ENCODE measurements around the gene ZNF485. TPM values are rescaled to one million over a fixed set of nuclear protein-coding genes. Genes with fewer than 3 reads are reported as not detected.
"Not testable (repeated sequence)": the region's sequence is repeated elsewhere in the genome, so short reads cannot be mapped to it uniquely, and the experiment has no call there.

The ZNF485 gene
- polyA plus RNA-seq, 4 donors: 0.81 to 8.0 (median 1.9) TPM

DNA sequence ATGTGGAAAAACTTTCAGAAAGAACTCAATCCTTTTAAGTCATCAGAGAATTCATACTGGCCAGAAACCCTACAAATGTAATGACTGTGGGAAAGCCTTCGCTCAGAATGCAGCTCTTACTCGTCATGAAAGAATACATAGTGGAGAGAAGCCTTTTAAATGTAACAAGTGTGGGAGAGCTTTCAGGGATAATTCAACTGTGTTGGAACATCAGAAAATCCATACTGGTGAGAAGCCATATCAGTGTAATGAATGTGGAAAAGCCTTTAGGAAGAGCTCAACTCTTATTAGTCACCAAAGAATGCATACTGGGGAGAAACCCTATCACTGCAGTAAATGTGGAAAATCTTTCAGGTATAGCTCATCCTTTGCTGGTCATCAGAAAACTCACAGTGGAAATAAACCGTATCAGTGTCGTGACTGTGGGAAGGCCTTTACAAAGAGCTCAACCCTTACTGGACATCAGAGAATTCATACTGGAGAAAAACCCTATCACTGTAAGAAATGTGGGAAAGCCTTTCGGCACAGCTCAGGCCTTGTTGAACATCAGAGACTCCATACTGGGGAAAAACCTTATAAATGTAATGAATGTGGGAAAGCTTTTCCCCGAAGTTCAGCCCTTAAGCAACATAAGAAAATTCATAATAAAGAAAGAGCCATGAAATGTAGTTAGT is 10.6 kb downstream of the ZNF485 start:
- DNase-seq (no peak), FAIRE-seq (no peak)
- peaks cover 0 to 44% of the 10 kb centered on the region in 2 donors for H3K9me3 ChIP-seq (ENCODE audit: control insufficient read depth in 2 of 2, insufficient read depth in 1 of 2, low read depth in 1 of 2, low read length in 1 of 2)
- H3K27me3 ChIP-seq (ENCODE audit: control insufficient read depth in 3 of 3, insufficient read depth in 3 of 3, low read length in 3 of 3): no peaks in the 10 kb centered on the region
- H3K4me3 ChIP-seq (ENCODE audit: low read depth in 1 of 3, low read length in 3 of 3): no peak overlapping the region
- no peak overlapping the region for H3K27ac ChIP-seq (ENCODE audit: low read depth in 1 of 3, low read length in 2 of 3)
- no peaks in the 10 kb centered on the region for H3K4me1 ChIP-seq (ENCODE audit: control insufficient read depth in 3 of 3, insufficient read depth in 2 of 3, low read depth in 1 of 3, low read length in 2 of 3)
- WGBS, 3 donors: 89 to 96% (median 91%) methylated on average over 6 of the region's 6 CpGs
- peaks cover 5 to 17% (median 11%) of the 10 kb centered on the region in 3 donors for H3K36me3 ChIP-seq (ENCODE audit: control insufficient read depth in 3 of 3, insufficient read depth in 2 of 3, low read depth in 1 of 3, low read length in 3 of 3)

DNA sequence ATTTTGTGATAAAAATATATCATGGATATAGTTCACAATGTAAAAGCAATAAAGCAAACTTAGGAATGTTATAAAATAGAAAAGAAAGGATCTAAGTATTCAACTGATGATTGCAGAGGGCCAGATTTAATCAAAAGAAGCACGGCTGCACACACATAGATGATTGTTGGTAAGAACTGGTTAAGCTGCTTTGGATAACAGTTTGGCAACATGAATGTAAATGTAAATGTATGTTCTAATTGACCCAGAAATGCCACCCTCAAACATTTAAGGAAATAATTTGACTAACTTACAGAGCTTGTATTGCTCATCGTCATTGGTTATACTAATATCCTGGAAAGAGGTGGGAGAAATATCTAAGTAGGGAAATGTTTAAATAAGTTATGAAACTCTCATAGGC is 13.1 kb downstream of the ZNF485 start:
- H3K27me3 ChIP-seq (ENCODE audit: control insufficient read depth in 3 of 3, insufficient read depth in 3 of 3, low read length in 3 of 3): no peaks in the 10 kb centered on the region
- FAIRE-seq: no peak
- H3K27ac ChIP-seq (ENCODE audit: low read depth in 1 of 3, low read length in 2 of 3): no peak overlapping the region
- H3K4me3 ChIP-seq (ENCODE audit: low read depth in 1 of 3, low read length in 3 of 3): no peak overlapping the region
- no peaks in the 10 kb centered on the region for H3K4me1 ChIP-seq (ENCODE audit: control insufficient read depth in 3 of 3, insufficient read depth in 2 of 3, low read depth in 1 of 3, low read length in 2 of 3)
- WGBS, 3 donors: 90 to 95% (median 94%) methylated on average over 2 of the region's 2 CpGs
- H3K9me3 ChIP-seq (ENCODE audit: control insufficient read depth in 2 of 2, insufficient read depth in 1 of 2, low read depth in 1 of 2, low read length in 1 of 2): peaks cover 0 to 40% of the 10 kb centered on the region in 2 donors
- peaks cover 5 to 9% (median 7%) of the 10 kb centered on the region in 3 donors for H3K36me3 ChIP-seq (ENCODE audit: control insufficient read depth in 3 of 3, insufficient read depth in 2 of 3, low read depth in 1 of 3, low read length in 3 of 3)
- no peak for DNase-seq

DNA sequence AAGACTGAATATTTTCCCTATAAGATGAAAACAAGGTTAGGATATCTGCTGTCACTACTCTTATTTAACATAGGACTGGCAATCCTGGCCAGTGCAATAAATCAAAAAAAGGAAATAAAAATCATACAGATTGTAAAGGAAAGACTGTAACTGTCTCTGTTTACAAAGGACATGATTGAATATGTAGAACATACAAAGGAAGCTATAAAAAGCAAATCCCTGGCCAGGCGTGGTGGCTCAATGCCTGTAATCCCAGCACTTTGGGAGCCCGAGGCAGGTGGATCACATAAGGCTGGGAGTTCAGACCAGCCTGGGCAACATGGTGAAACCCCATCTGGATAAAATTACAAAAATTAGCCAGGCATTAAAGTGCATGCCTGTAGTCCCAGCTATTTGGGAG is 15.8 kb downstream of the ZNF485 start:
- no peak overlapping the region for H3K27ac ChIP-seq (ENCODE audit: low read depth in 1 of 3, low read length in 2 of 3)
- H3K4me1 ChIP-seq (ENCODE audit: control insufficient read depth in 3 of 3, insufficient read depth in 2 of 3, low read depth in 1 of 3, low read length in 2 of 3): no peaks in the 10 kb centered on the region
- 39 to 66% (median 62%) methylated on average over 2 of the region's 2 CpGs for WGBS, 3 donors
- H3K9me3 ChIP-seq (ENCODE audit: control insufficient read depth in 2 of 2, insufficient read depth in 1 of 2, low read depth in 1 of 2, low read length in 1 of 2): peaks cover 0 to 23% of the 10 kb centered on the region in 2 donors
- H3K27me3 ChIP-seq (ENCODE audit: control insufficient read depth in 3 of 3, insufficient read depth in 3 of 3, low read length in 3 of 3): no peaks in the 10 kb centered on the region
- no peak overlapping the region for H3K4me3 ChIP-seq (ENCODE audit: low read depth in 1 of 3, low read length in 3 of 3)
- DNase-seq (no peak), FAIRE-seq (no peak)
- H3K36me3 ChIP-seq (ENCODE audit: control insufficient read depth in 3 of 3, insufficient read depth in 2 of 3, low read depth in 1 of 3, low read length in 3 of 3): no peaks in the 10 kb centered on the region

DNA sequence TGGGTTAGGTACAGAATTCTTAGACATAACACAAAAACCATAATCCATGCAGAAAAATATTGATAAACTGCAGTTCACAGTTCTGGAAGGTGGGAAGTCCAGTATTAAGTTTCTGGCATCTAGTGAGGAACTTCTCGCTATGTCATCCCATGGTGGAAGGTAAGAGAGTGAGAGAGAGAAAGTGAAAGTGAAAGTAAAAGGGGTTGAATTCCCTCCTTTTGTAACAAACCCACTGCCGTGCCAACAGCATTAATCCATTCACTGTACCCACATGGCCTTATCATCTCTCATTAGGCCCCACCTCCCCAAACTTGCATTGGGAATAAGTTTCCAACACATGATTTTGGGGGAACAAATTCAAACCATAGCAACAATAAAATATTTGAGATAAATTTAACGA is 17.1 kb downstream of the ZNF485 start:
- no peak overlapping the region for H3K4me3 ChIP-seq (ENCODE audit: low read depth in 1 of 3, low read length in 3 of 3)
- peaks cover 0 to 12% of the 10 kb centered on the region in 2 donors for H3K9me3 ChIP-seq (ENCODE audit: control insufficient read depth in 2 of 2, insufficient read depth in 1 of 2, low read depth in 1 of 2, low read length in 1 of 2)
- WGBS, 3 donors: 41 to 58% (median 51%) methylated on average over 3 of the region's 3 CpGs
- no peaks in the 10 kb centered on the region for H3K27me3 ChIP-seq (ENCODE audit: control insufficient read depth in 3 of 3, insufficient read depth in 3 of 3, low read length in 3 of 3)
- H3K27ac ChIP-seq (ENCODE audit: low read depth in 1 of 3, low read length in 2 of 3): no peak overlapping the region
- H3K4me1 ChIP-seq (ENCODE audit: control insufficient read depth in 3 of 3, insufficient read depth in 2 of 3, low read depth in 1 of 3, low read length in 2 of 3): no peaks in the 10 kb centered on the region
- DNase-seq (peak; percentile 16 to 37), FAIRE-seq (no peak)
- no peaks in the 10 kb centered on the region for H3K36me3 ChIP-seq (ENCODE audit: control insufficient read depth in 3 of 3, insufficient read depth in 2 of 3, low read depth in 1 of 3, low read length in 3 of 3)

DNA sequence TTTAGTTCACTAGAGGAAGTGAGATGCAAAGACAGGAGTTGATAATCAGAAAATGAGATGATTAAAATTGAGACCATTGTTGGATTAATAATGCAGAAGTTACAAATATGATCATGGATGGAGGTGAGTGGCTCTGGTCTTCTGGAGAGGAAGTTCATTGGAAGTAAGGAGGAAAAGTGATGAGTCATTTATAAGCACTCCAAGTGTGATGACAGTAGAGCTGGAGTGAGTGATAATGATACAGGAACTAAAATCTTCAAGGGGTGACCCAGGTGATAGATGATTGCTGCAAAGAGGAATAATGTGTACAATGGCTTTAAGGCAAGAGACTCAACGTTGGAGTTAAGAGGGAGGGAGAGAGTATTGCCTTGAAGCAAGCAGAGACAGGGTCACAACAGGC is 21.7 kb downstream of the ZNF485 start:
- H3K4me3 ChIP-seq (ENCODE audit: low read depth in 1 of 3, low read length in 3 of 3): no peak overlapping the region
- H3K9me3 ChIP-seq (ENCODE audit: control insufficient read depth in 2 of 2, insufficient read depth in 1 of 2, low read depth in 1 of 2, low read length in 1 of 2): no peaks in the 10 kb centered on the region
- H3K4me1 ChIP-seq (ENCODE audit: control insufficient read depth in 3 of 3, insufficient read depth in 2 of 3, low read depth in 1 of 3, low read length in 2 of 3): no peaks in the 10 kb centered on the region
- H3K27ac ChIP-seq (ENCODE audit: low read depth in 1 of 3, low read length in 2 of 3): no peak overlapping the region
- DNase-seq (no peak), FAIRE-seq (no peak)
- WGBS, 3 donors: 40 to 48% (median 47%) methylated on average over 1 of the region's 1 CpG
- H3K36me3 ChIP-seq (ENCODE audit: control insufficient read depth in 3 of 3, insufficient read depth in 2 of 3, low read depth in 1 of 3, low read length in 3 of 3): no peaks in the 10 kb centered on the region
- H3K27me3 ChIP-seq (ENCODE audit: control insufficient read depth in 3 of 3, insufficient read depth in 3 of 3, low read length in 3 of 3): no peaks in the 10 kb centered on the region

DNA sequence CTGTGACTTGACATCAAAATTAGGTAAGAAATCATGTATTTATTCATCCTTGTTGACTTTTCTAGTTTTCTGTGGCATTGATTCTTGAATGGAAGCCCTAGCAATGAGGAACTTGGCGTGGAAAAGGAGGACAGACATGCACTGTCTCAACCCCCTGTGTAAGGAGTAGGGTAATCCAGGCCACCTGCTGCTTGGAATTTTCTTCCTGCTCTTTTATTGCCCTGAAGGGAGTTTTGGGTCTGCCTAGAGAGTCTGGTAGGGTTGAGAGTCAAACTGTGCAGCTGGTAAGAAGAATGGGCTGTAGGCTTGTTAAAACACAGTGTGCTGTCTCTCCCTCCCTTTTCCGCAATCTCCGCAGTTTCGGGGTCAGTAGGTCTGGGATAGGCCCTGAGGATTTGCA is 22.7 kb downstream of the ZNF485 start:
- Histone ChIP-seq H3K4me3 (ENCODE audit: low read depth in 1 of 3, low read length in 3 of 3) (no peak overlapping the region), H3K36me3 (ENCODE audit: control insufficient read depth in 3 of 3, insufficient read depth in 2 of 3, low read depth in 1 of 3, low read length in 3 of 3) (no peaks in the 10 kb centered on the region), H3K27ac (ENCODE audit: low read depth in 1 of 3, low read length in 2 of 3) (no peak overlapping the region), H3K27me3 (ENCODE audit: control insufficient read depth in 3 of 3, insufficient read depth in 3 of 3, low read length in 3 of 3) (no peaks in the 10 kb centered on the region), H3K4me1 (ENCODE audit: control insufficient read depth in 3 of 3, insufficient read depth in 2 of 3, low read depth in 1 of 3, low read length in 2 of 3) (no peaks in the 10 kb centered on the region), H3K9me3 (ENCODE audit: control insufficient read depth in 2 of 2, insufficient read depth in 1 of 2, low read depth in 1 of 2, low read length in 1 of 2) (no peaks in the 10 kb centered on the region)
- FAIRE-seq: no peak
- 82 to 94% (median 84%) methylated on average over 4 of the region's 4 CpGs for WGBS, 3 donors
- DNase-seq: no peak

DNA sequence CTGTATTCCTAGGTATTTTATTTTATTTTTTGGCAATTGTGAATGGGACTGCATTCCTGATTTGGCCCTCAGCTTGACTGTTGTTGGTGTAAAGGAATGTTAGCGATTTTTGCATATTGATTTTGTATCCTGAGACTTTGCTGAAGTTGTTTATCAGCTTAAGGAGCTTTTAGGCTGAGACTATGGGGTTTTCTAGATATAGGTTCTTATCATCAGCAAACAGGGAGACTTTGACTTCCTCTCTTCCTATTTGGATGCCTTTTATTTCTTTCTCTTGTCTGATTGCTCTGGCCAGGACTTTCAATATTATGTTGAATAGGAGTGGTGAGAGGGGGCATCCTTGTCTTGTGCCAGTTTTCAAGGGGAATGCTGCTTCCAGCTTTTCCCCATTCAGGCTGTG is 29.6 kb downstream of the ZNF485 start:
- WGBS, 3 donors: 48 to 66% (median 55%) methylated on average over 1 of the region's 1 CpG
- not testable (repeated sequence) for DNase-seq; H3K27me3 ChIP-seq (ENCODE audit: control insufficient read depth in 3 of 3, insufficient read depth in 3 of 3, low read length in 3 of 3); FAIRE-seq; H3K36me3 ChIP-seq (ENCODE audit: control insufficient read depth in 3 of 3, insufficient read depth in 2 of 3, low read depth in 1 of 3, low read length in 3 of 3); H3K4me1 ChIP-seq (ENCODE audit: control insufficient read depth in 3 of 3, insufficient read depth in 2 of 3, low read depth in 1 of 3, low read length in 2 of 3); H3K4me3 ChIP-seq (ENCODE audit: low read depth in 1 of 3, low read length in 3 of 3); H3K27ac ChIP-seq (ENCODE audit: low read depth in 1 of 3, low read length in 2 of 3); H3K9me3 ChIP-seq (ENCODE audit: control insufficient read depth in 2 of 2, insufficient read depth in 1 of 2, low read depth in 1 of 2, low read length in 1 of 2)

DNA sequence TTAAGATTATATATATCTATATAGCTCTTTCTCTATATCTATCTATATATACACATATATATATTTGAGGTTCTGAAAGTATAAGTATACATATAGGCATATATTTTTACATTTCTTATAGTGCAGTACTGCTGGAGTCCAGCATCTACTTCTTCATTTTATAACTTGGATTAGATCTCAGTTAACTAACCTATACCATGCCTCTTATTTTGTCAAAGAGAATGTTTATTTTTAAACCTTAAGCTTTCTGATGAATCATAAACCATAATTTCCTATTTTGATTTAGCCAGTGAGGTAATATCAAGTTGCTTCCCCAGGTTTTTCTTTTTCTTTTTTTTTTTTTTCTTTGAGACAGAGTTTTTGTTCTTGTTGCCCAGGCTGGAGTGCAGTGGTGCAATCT is 34.4 kb downstream of the ZNF485 start:
- H3K27ac ChIP-seq (ENCODE audit: low read depth in 1 of 3, low read length in 2 of 3): no peak overlapping the region
- no peak for FAIRE-seq
- H3K4me3 ChIP-seq (ENCODE audit: low read depth in 1 of 3, low read length in 3 of 3): no peak overlapping the region
- H3K9me3 ChIP-seq (ENCODE audit: control insufficient read depth in 2 of 2, insufficient read depth in 1 of 2, low read depth in 1 of 2, low read length in 1 of 2): peaks cover 5 to 35% of the 10 kb centered on the region in 2 donors
- peaks cover 7 to 10% (median 9%) of the 10 kb centered on the region in 3 donors for H3K36me3 ChIP-seq (ENCODE audit: control insufficient read depth in 3 of 3, insufficient read depth in 2 of 3, low read depth in 1 of 3, low read length in 3 of 3)
- no peaks in the 10 kb centered on the region for H3K27me3 ChIP-seq (ENCODE audit: control insufficient read depth in 3 of 3, insufficient read depth in 3 of 3, low read length in 3 of 3)
- no peak for DNase-seq
- H3K4me1 ChIP-seq (ENCODE audit: control insufficient read depth in 3 of 3, insufficient read depth in 2 of 3, low read depth in 1 of 3, low read length in 2 of 3): no peaks in the 10 kb centered on the region

DNA sequence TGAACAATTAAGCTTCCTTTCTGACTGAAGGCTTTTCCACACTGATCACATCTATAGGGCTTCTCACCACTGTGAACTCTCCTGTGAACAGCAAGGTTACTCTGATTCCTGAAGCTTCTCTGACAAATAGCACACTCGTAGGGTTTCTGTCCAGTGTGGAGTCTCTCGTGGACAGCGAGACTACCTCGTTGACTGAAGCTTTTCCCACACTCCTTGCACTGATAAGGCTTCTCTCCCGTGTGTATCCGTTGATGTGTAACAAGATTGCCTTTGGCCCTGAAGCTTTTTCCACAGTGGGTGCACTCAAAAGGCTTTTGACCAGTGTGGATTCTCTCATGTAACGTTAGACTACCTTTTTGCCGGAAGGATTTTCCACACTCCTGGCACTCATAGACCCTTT is 38.0 kb downstream of the ZNF485 start:
- 96 to 99% (median 97%) methylated on average over 8 of the region's 8 CpGs for WGBS, 3 donors
- FAIRE-seq (no peak), DNase-seq (no peak)
- no peak overlapping the region for H3K27ac ChIP-seq (ENCODE audit: low read depth in 1 of 3, low read length in 2 of 3)
- no peak overlapping the region for H3K4me3 ChIP-seq (ENCODE audit: low read depth in 1 of 3, low read length in 3 of 3)
- no peaks in the 10 kb centered on the region for H3K4me1 ChIP-seq (ENCODE audit: control insufficient read depth in 3 of 3, insufficient read depth in 2 of 3, low read depth in 1 of 3, low read length in 2 of 3)
- H3K9me3 ChIP-seq (ENCODE audit: control insufficient read depth in 2 of 2, insufficient read depth in 1 of 2, low read depth in 1 of 2, low read length in 1 of 2): peaks cover 5 to 57% of the 10 kb centered on the region in 2 donors
- H3K27me3 ChIP-seq (ENCODE audit: control insufficient read depth in 3 of 3, insufficient read depth in 3 of 3, low read length in 3 of 3): no peaks in the 10 kb centered on the region
- peaks cover 9 to 10% (median 10%) of the 10 kb centered on the region in 3 donors for H3K36me3 ChIP-seq (ENCODE audit: control insufficient read depth in 3 of 3, insufficient read depth in 2 of 3, low read depth in 1 of 3, low read length in 3 of 3)

Measured in small intestine (tissue), 7 donors.